ENCODE measurements around the gene TRIO.

TRIO gene

DNA sequence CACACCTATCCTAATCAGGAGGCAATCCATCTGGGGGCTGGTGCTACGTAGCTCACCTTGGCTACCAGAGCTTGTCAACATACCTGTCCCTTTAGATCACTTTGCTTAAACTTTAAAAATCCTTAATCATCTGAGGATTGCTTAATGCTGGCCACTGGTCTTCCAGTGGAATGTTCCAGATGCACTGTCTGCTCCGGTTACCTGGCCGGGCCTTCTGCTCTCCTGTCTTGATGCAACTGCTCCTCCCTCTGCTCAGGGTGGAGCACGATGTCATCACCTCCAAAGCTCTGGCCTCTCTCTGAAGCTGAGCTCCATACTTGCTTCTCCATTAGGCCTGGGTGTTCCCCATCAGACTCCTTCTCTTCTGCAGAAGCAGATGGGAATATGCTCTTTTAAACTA, 331.9 kb downstream of the TRIO start:
- DNase-seq = no peak

GRCh38 chr5:14476786-14477435, 333.8 kb downstream of the TRIO start:
- no peak for DNase-seq

GRCh38 chr5:14479143-14479696, 336.1 kb downstream of the TRIO start:
- no peak for DNase-seq

GRCh38 chr5:14481349-14481748, 338.2 kb downstream of the TRIO start:
- no peak for DNase-seq

- no peak for DNase-seq
These were observed 338.9 kb downstream of the TRIO start for GRCh38 chr5:14482085-14482484.

DNA sequence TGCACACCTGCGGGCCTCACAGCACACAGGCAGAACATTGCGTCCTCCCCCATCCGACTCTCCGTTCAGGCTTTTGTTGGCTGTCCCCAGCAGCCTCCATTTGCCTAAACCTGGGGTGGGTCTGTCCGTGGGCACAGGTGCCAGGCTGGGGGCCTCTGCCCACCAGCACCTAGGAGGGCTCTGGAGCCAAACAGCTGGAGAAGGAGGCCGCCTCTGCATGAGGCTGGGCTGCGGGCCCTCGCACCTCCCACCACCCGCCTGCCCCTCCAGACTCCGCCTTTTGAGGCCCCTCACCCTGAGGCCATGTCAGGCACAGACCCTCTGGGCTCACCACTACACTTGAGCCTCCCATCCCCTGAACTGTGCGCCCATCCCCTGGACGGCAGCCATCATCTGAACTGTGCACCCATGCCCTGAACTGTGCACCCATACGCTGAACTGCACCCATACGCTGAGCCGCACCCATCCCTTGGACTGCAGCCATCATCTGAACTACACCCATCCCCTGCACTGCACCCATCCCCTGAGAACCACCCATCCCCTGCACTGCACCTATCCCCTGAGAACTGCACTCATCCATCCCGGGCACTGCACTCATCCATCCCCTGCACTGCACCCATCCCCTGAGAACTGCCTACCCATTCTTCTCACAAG, 340.5 kb downstream of the TRIO start:
- DNase-seq = no peak

DNA sequence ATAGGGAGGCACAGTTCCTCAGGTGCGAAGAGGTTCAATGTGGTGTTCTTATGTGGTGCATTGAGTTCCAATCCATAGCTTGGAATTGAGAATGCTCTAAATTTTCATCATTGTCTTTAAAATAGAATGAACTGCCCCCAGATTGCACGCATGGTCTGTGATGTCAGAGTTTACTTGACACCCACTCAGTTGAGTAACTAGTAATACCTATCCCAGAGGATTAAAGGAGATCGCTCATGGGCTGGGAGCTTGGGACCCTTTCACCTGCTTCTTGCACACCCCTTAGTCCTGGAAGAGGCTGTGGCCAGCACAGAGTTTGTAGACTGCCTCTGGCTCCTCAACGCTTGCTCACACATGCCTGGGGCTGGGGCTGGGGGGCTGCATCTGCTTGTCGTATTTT, 343.3 kb downstream of the TRIO start:
- DNase-seq = no peak

- no peak for DNase-seq
These were observed 344.1 kb downstream of the TRIO start for GRCh38 chr5:14486996-14487896.

GRCh38 chr5:14487897-14488570, 344.9 kb downstream of the TRIO start:
- DNase-seq = no peak

GRCh38 chr5:14488709-14489108, 345.6 kb downstream of the TRIO start:
- no peak for DNase-seq

- DNase-seq = no peak
These were observed 346.5 kb downstream of the TRIO start for GRCh38 chr5:14489643-14490042.

DNA sequence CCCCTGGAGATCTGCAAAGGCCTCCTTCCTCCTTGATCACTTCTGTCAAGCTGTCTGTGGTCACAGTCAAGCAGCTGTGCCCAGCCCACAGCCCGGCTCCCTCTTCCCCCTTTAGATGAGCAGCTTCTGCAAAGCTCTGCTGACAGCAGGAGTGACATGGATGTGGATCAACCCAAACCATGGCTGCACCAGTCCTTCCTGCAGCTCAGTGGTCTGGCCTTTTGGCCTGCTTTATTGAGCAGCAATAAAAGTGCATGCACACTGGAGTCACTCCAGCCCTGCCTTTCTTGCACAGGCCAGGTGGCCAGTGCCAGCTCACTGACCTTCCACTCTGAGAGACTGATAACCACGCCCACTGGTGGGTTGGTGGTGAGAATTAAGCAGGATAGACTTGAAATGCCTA, 347.2 kb downstream of the TRIO start:
- DNase-seq = no peak

DNA sequence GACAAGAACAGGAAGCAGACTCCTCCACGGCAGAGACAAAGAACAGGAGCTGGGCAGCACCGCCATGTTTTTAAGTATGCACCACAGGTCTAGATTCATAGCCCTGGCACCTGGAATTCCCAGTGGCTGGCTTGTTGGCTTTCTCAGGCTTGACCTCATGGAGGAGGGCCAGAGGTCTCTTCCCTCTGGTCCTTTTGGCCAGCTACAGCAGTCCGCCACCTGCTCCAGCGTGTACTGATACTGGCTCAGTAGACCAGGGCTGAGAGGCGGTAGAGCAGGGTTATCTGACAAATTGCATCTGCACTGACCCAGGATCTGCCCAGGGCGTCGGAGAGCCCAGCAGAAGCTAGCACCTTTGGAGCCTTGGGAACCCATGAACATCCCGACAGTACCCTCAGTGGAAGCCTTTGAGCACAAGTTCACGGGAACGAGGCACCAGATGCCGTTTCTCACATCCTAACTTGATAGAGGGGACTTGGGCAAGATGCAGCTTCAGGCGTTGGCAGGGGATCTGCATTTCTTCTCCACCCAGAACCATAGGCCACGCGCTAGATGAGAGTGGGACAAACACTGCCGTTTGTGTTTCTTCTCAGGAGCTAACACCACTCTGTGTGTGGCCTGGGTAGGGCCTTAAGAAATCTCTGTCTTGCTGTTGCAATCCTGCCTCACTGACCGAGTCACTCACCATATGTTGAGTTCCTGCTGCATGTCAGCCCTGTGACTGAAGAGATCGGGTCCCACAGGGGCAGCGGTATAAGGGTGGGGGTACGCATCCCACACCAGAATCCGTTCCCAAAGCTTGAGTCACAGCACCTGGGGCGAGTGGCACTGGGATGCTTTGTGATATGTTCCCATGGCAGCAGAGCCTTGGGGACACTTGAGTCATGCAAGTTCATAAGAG, 348.1 kb downstream of the TRIO start:
- no peak for DNase-seq

DNA sequence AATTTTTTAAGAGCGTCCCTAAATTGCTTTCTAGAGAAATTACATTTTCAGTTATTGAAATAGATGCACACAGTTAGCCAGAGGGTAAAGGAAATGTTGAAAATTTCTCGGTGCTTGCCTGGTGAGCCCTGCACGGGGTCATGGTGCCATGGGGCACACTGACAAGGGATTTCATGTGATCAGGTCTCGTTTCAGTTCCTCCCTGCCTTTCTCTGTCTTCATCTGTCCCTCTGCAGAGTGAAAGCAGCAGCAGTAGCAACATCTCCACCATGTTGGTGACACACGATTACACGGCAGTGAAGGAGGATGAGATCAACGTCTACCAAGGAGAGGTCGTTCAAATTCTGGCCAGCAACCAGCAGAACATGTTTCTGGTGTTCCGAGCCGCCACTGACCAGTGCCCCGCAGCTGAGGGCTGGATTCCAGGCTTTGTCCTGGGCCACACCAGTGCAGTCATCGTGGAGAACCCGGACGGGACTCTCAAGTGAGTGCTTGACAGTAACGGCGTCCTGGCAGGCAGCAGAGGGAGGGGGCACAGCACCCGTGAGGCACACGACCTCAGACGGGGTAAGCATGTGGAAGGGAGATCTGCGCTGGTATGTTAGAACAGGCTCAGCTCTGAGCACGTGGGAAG, 349.3 kb downstream of the TRIO start:
- DNase-seq = no peak

- DNase-seq = no peak
These were observed 352.2 kb downstream of the TRIO start for GRCh38 chr5:14495301-14495700.

DNA sequence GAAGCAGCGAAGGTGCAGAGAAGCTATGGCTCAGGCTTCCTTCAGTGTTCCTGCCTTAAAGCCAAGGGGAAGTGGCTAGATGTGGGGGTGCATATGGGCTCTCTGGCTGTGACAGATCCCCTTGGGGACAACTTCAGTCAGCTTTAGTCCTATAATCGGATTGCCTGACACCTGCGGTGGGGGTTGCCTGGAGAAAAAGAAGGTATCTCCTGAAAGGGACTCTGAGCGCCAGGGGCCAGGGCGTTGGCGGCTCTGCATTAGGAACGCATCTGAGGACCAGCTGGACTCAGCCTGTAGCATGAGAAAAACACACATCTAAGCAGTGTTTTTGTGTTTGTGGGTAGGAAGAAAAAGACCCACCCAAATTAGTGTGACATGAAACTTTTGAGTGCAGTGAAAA, 354.2 kb downstream of the TRIO start:
- DNase-seq = no peak

DNA sequence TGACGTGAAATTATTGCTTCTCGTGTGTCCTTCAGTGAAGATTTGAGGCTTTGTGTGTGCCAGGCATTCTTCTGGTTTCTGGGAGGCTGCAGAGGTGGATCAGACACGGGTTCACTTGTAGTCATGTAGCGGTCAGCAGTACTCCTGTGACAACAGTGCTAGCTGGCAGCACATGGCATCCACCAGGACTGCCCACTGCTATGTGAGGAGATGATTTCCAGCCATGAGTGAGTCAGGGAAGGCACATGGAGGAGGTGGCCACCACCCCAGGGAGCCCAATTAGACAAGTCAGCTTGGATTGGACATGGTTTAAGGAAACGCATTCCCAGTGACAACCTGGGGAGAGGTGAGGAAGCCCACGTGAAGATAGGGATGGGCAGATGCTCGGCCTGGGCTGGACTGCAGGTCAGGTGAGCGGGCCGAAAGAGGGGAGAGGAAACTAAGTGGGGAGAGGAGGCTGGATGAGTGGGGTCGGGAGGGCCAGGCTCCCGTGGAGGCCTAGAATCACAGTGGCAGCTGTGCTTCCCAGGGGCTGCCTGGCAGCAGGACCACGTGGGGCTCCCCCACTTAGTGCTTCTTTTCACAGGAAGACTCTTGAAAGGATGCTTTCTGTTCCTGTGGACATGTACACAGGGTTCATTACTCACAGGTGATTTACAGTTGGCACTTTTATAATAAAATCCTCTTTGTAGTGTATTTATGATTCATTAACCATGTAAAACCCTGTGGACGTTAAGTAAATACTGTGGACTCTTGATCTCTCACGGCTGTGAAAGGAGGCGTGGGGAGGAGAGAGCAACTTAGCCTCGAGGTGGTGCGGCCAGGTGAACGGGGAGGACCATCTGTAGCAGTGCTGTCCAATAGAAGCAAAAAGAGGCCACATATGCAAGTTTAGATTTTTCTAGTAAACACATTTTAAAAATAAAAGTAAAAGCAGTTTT, 358.5 kb downstream of the TRIO start:
- no peak for DNase-seq

GRCh38 chr5:14502294-14502690, 359.1 kb downstream of the TRIO start:
- DNase-seq = no peak

DNA sequence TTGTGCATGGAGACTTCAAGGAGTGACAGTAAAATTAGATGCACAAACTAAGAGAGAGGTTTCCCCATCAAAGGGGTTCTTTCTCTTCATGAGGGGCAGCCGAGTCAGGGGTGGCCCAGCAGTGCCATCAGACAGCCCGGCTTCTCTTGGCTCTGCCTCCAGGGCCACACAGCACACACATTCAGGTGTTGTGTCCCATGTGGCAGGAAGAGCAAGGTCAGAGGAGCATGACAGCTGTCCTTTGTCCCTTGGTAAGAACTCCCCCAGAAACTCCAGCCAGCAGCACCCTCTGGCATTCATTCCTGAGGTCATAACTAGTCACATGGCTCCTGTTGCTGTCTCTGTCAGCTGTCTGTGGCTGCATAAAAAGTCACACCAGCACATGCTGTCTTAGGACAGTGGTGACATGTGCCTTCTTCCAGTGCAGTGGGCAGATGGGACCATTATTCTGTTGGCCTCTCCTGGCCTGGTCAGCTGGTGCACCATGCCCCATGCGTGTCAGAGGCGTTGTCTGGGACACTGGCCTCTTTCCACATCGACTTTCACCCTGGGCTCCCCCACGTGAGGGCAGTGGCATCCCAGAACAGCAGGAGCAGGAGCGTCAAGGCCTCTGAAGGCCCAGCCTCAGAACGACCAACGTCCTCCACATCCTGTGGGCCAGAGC, 360.0 kb downstream of the TRIO start:
- DNase-seq = no peak
